Uterus (tissue), 4 donors: Measurements from ENCODE around the gene DOCK3. TPM values are rescaled to one million over a fixed set of nuclear protein-coding genes. Genes with fewer than 3 reads are reported as not detected.
"Not testable (repeated sequence)": the region's sequence is repeated elsewhere in the genome, so short reads cannot be mapped to it uniquely, and the experiment has no call there.

ENCODE experiments used
- DNase-seq, 2 donors: peaks; one replicate each; pipeline ENCODE4 v3.0.0-alpha.2; 2019 to 2020
- H3K27ac ChIP-seq, 2 donors: fragments of 200-600 bp; sonication (generic); 1 replicate in 1 of 2; 2 replicates in 1 of 2; pipeline ENCODE4 v1.5.1; 2016 to 2018
- H3K27me3 ChIP-seq, 2 donors: fragments of 200-600 bp; sonication (generic); one replicate each; pipeline ENCODE4 v1.5.1; 2018 to 2019; ENCODE audit warnings: control low read depth in 1 of 2
- H3K36me3 ChIP-seq, 2 donors: fragments of 200-600 bp; sonication (generic); one replicate each; pipeline ENCODE4 v1.5.1; 2019; ENCODE audit warnings: control low read depth in 1 of 2
- H3K4me1 ChIP-seq, 2 donors: fragments of 200-600 bp; sonication (generic); one replicate each; pipeline ENCODE4 v1.5.1; 2018 to 2019; ENCODE audit warnings: control low read depth in 1 of 2
- H3K4me3 ChIP-seq, 2 donors: fragments of 200-600 bp; sonication (generic); 1 replicate in 1 of 2; 2 replicates in 1 of 2; pipeline ENCODE4 v1.5.1; 2018 to 2019; ENCODE audit warnings: mild to moderate bottlenecking in 1 of 2
- H3K9me3 ChIP-seq, 2 donors: fragments of 200-600 bp; sonication (generic); one replicate each; pipeline ENCODE4 v1.5.1; 2019; ENCODE audit warnings: control low read depth in 1 of 2
- POLR2A ChIP-seq, 2 donors: fragments of 450-650 bp; IDR thresholded peaks; one replicate each; pipeline ENCODE4 v1.6.1; 2016; ENCODE audit warnings: antibody characterized with exemption in 2 of 2, mild to moderate bottlenecking in 1 of 2, moderate library complexity in 1 of 2
- intact Hi-C: fragments of 100-400 bp; cut with DNase I; formaldehyde crosslinking; loops from one replicate; pipeline ENCODE4 v1.15.1; 2023; ENCODE audit warnings: low total_unique reads
- total RNA-seq, 4 donors: library from RNA; depleted of rRNA in 3 of 4; stranded (reverse); fragments of >200 nt in 3 of 4; gene quantifications; one replicate each; pipeline versions ENCODE4 v1.1.0 to v1.2.4, GENCODE V29; 2014 to 2023
- TF ChIP-seq, protein P1 (sequence below), 4 experiments: fragments of 200-600 bp in 2 of 4; fragments of 450-650 bp in 2 of 4; sonication (generic) in 2 of 4; IDR thresholded peaks; one replicate each; pipeline ENCODE4 v1.5.1; 2016 to 2019; ENCODE audit warnings: antibody characterized with exemption in 4 of 4, mild to moderate bottlenecking in 2 of 4, moderate library complexity in 1 of 4
- donor health status: DM: yes; HTN: yes; CAD: no.

Gene DOCK3
- total RNA-seq, 4 donors from 2014 or later, result under 0.01 to 1.6 (median 0.46) TPM

DNA sequence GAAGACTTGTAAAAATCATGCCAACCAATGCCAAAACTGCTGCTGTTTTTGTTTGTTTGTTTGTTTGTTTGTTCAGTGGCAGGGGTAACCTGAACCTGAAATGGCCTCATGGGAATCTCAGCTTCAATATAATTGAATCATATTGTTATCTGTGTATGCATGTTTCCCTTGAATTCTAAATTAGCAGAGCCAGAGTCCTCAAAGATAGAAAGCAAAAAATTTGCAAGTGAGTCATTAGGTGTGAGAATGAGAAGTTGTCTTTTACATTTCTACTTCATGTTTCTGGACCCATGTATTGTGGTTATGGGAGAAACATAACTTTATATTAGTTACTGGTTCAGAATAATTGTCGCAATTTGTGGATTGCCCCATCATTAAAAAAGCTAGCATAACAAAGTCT, 249.2 kb downstream of the DOCK3 start:
- H3K27me3 ChIP-seq, result no peaks in the 10 kb centered on the region
- intact Hi-C loops, result no loop called here
- H3K9me3 ChIP-seq, result no peaks in the 10 kb centered on the region
- no peaks in the 10 kb centered on the region for H3K36me3 ChIP-seq
- no peak overlapping the region for H3K4me3 ChIP-seq
- H3K27ac ChIP-seq, result no peak overlapping the region
- H3K4me1 ChIP-seq, result no peaks in the 10 kb centered on the region
- TF ChIP-seq, protein P1, sequence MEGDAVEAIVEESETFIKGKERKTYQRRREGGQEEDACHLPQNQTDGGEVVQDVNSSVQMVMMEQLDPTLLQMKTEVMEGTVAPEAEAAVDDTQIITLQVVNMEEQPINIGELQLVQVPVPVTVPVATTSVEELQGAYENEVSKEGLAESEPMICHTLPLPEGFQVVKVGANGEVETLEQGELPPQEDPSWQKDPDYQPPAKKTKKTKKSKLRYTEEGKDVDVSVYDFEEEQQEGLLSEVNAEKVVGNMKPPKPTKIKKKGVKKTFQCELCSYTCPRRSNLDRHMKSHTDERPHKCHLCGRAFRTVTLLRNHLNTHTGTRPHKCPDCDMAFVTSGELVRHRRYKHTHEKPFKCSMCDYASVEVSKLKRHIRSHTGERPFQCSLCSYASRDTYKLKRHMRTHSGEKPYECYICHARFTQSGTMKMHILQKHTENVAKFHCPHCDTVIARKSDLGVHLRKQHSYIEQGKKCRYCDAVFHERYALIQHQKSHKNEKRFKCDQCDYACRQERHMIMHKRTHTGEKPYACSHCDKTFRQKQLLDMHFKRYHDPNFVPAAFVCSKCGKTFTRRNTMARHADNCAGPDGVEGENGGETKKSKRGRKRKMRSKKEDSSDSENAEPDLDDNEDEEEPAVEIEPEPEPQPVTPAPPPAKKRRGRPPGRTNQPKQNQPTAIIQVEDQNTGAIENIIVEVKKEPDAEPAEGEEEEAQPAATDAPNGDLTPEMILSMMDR (IDR thresholded peaks at IDR 0.05), result no peak
- no peak for TF ChIP-seq POLR2A (IDR thresholded peaks at IDR 0.05)
- DNase-seq, result no peak

DNA sequence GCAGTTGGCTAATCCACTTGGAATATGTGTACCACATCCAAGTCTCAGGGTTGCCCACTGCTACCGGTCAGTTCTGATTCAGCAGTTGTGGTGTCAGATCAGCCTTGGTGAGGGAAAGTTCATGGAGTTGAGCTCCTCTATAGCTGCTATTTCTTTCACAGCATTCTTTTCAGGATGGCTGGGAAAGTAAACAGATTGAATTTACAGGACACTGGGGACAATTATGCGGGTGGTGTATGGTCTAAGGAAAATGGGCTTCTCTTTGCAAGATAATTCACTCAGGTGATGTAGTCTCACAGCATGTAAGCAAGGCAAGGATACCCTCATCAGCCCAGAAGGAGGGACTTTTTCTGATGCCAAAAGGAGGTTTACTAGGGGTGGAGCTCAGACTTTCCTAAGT, 249.9 kb downstream of the DOCK3 start:
- intact Hi-C loops, result no loop called here
- H3K9me3 ChIP-seq, result no peaks in the 10 kb centered on the region
- no peak overlapping the region for H3K27ac ChIP-seq
- no peaks in the 10 kb centered on the region for H3K4me1 ChIP-seq
- no peak for DNase-seq
- H3K4me3 ChIP-seq, result no peak overlapping the region
- TF ChIP-seq, protein P1 (IDR thresholded peaks at IDR 0.05), result no peak
- no peak for TF ChIP-seq POLR2A (IDR thresholded peaks at IDR 0.05)
- no peaks in the 10 kb centered on the region for H3K27me3 ChIP-seq
- H3K36me3 ChIP-seq, result no peaks in the 10 kb centered on the region

DNA sequence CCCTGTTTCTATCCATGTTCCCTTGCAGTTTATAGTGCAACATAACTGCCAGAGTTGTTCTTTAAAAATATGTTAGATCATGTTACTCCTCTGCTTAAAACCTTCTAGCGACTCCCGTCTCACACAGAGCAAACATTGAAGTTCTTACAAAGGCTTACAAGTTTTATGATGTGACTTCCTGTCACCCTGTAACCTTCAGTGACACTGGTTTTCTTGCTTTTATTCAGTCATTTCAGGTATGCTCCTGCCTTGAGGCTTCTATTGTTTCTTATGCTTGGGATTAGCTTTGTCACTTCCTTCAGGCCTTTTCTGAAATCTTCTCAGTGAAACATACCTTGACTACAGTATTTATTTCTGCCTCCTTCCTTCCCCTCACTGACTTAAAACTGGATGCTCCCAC, 252.1 kb downstream of the DOCK3 start:
- Histone ChIP-seq H3K27me3 (no peaks in the 10 kb centered on the region), H3K4me1 (no peaks in the 10 kb centered on the region), H3K27ac (no peak overlapping the region), H3K9me3 (no peaks in the 10 kb centered on the region), H3K36me3 (no peaks in the 10 kb centered on the region), H3K4me3 (no peak overlapping the region)
- TF ChIP-seq, protein P1 (IDR thresholded peaks at IDR 0.05), result no peak
- no peak for TF ChIP-seq POLR2A (IDR thresholded peaks at IDR 0.05)
- intact Hi-C loops, result no loop called here
- DNase-seq, result no peak

DNA sequence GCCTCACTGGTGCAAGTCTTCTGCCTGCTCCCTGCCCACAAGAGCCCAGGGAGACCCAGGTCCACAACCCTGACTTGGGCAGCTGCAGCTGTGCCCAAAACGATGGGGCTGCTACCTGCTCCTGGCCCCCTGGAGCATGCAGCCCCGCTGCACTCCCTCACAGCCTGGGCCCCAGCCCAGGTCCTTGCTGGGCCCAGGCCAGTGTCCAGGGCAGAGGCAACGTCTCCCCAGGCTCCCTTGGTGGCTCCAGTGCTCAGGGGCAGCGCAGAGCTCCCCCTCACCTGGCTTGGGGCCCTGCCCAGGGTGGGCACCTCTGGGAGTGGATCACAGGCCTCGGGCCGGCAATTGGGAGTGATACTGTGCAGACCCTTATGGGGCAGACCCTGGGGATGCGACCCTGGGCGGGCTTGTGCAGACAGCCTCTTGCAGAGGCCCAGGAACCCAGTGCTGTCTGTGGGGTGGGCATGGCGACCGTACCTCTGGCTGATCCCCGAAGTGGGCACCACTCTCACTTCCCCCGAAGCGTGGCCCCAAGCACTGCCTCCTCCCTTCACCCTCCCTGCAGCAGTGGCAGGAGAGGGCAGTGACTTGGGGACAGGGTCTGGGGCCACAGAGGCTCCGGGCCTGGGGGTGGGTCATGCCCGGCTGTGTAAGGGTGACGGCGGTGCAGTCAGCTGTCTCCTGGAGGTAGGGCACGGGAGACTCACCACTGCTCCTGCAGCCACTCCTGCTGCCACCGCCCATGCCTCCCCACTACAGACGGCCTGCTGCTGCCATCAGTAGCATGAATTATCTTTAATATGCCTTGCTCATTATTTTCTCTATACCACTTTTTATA, 255.9 kb downstream of the DOCK3 start:
- no peaks in the 10 kb centered on the region for H3K4me1 ChIP-seq
- no peaks in the 10 kb centered on the region for H3K9me3 ChIP-seq
- no peak overlapping the region for H3K4me3 ChIP-seq
- H3K36me3 ChIP-seq, result no peaks in the 10 kb centered on the region
- TF ChIP-seq, protein P1 (IDR thresholded peaks at IDR 0.05), result no peak
- TF ChIP-seq POLR2A (IDR thresholded peaks at IDR 0.05), result no peak
- no peak for DNase-seq
- intact Hi-C loops, result no loop called here
- H3K27ac ChIP-seq, result no peak overlapping the region
- no peaks in the 10 kb centered on the region for H3K27me3 ChIP-seq

DNA sequence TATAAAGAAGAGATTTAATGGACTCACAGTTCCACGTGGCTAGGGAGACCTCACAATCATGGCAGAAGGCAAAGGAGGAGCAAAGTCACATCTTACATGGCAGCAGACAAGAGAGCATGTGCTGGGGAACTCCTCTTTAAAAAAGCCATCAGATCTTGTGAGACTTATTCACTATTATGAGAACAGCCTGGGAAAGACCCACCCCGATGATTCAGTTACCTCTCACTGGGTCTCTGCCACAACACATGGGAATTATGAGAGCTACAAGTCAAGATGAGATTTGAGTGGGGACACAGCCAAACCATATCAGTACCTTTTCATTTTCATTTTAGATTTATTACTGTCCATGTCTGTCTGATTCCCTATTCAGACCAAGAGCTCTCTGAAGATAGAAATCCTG, 258.2 kb downstream of the DOCK3 start:
- H3K27ac ChIP-seq, H3K36me3 ChIP-seq, H3K27me3 ChIP-seq, H3K9me3 ChIP-seq, H3K4me3 ChIP-seq, intact Hi-C loops, H3K4me1 ChIP-seq, DNase-seq: not testable (repeated sequence)
